ENCODE data around the gene ADCY5.

GRCh38 chr3:123278446-123278845 is 170.4 kb downstream of the ADCY5 start:
- TF ChIP-seq POLR2A (IDR thresholded peaks at IDR 0.05) (no peak), CTCF (IDR thresholded peaks at IDR 0.05) (no peak), EP300 (IDR thresholded peaks at IDR 0.05) (no peak)
